ENCODE measurements around the gene LRMDA. TPM values are rescaled to one million over a fixed set of nuclear protein-coding genes. Genes with fewer than 3 reads are reported as not detected.

Gene LRMDA
- total and polyA plus RNA-seq, 2 of the 4 experiments (the other 2 are of a cell fraction), result 0.07 TPM; not detected in 1

DNA sequence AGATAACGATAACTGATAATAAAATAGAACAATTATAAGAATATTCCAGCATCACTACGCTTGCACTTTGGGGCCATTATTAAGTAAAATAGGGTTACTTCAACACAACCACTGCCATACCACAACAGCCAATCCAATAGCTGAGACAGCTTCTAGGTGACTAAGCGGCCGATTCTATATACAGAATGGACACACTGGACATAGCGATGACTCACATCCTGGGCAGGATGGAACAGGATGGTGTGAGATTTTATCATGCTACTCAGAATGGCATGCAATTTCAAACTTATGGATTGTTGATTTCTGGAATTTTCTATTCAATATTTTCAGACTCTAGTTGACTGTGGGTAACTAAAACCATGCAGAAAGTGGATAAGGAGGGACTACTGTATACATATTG, 920.9 kb downstream of the LRMDA start:
- H4K91ac ChIP-seq (ENCODE audit: insufficient read depth, low read depth, low read length), result peak overlapping the region; percentile 98; the same call in 1 of the 2 replicates
- no peak overlapping the region for H4K5ac ChIP-seq (ENCODE audit: low read depth, low read length)
- H3K27ac ChIP-seq (ENCODE audit: insufficient read depth, low read length), result no peak overlapping the region
- no peaks in the 10 kb centered on the region for H3K27me3 ChIP-seq (ENCODE audit: control insufficient read depth, insufficient read depth, low read length)
- H3K23ac ChIP-seq (ENCODE audit: low read depth, low read length), result no peak overlapping the region
- H3K79me1 ChIP-seq (ENCODE audit: low read depth in 1 of 2, low read length in 2 of 2), result no peaks in the 10 kb centered on the region
- no peak overlapping the region for H3K9ac ChIP-seq (ENCODE audit: low read depth, low read length)
- peaks cover 11% of the 10 kb centered on the region for H3K4me1 ChIP-seq (ENCODE audit: control insufficient read depth, insufficient read depth, low read length)
- dilution Hi-C loops (cut with HindIII; ENCODE audit: low sequenced_read_pairs, unreplicated experiment) (no loop called here), intact Hi-C loops (cut with micrococcal nuclease) (no loop called here), in situ Hi-C loops (cut with MboI; ENCODE audit: low sequenced_read_pairs) (no loop called here)
- POLR2A ChIA-PET (ENCODE audit: unreplicated experiment), result no interaction called here
- peak overlapping the region; percentile 99 for H2BK5ac ChIP-seq (ENCODE audit: low read depth, low read length, poor library complexity, severe bottlenecking)
- H4K8ac ChIP-seq (ENCODE audit: low read depth in 2 of 2, low read length in 2 of 2), result peak overlapping the region; percentile 57 to 95
- H3K4ac ChIP-seq (ENCODE audit: low read depth, low read length), result peak overlapping the region; percentile 99; the same call in 1 of the 2 replicates
- H2AK5ac ChIP-seq (ENCODE audit: low read depth, low read length), result no peak overlapping the region
- BruUV-seq (replicated peaks), result no TSS peak
- no CpG with 5 or more reads among the region's 5 CpGs for WGBS, 2 experiments (ENCODE audit: extremely low coverage in 2 of 2, insufficient read length in 1 of 2)
- H3K36me3 ChIP-seq (ENCODE audit: control insufficient read depth, insufficient read depth, low read length), result no peaks in the 10 kb centered on the region
- ATAC-seq (ENCODE audit: low read depth), result peak; percentile 99
- CTCF ChIA-PET, result no interaction called here
- no peak overlapping the region for H2AFZ ChIP-seq (replicated peaks; ENCODE audit: low read length, poor library complexity)
- no peak overlapping the region for H3K14ac ChIP-seq (replicated peaks; ENCODE audit: low read depth, low read length)
- H2AK9ac ChIP-seq (replicated peaks; ENCODE audit: low read depth, low read length, poor library complexity), result no peak overlapping the region
- peak overlapping the region; percentile 100; the same call in 1 of the 2 replicates for H2BK120ac ChIP-seq (ENCODE audit: low read depth, low read length)
- H4K20me1 ChIP-seq (ENCODE audit: insufficient read depth, low read length), result no peaks in the 10 kb centered on the region
- H2BK20ac ChIP-seq (ENCODE audit: low read depth, low read length), result peak overlapping the region; percentile 100; the same call in 1 of the 2 replicates
- H3K9me3 ChIP-seq (ENCODE audit: control insufficient read depth, insufficient read depth, low read length), result no peaks in the 10 kb centered on the region
- H3K18ac ChIP-seq (ENCODE audit: low read depth, low read length), result no peak overlapping the region; the same call in 1 of the 2 replicates
- H3K4me2 ChIP-seq (ENCODE audit: low read depth, low read length), result no peak overlapping the region
- H3K4me3 ChIP-seq (ENCODE audit: insufficient read depth, low read depth, low read length), result no peak overlapping the region
- DNase-seq, result peak; percentile 96
- H2BK15ac ChIP-seq (ENCODE audit: low read depth, low read length), result peak overlapping the region; percentile 96; the same call in 1 of the 3 replicates
- H3K56ac ChIP-seq (ENCODE audit: extremely low read depth, insufficient read depth, low read length), result peak overlapping the region; percentile 29; the same call in 1 of the 2 replicates
- H3K9me1 ChIP-seq (ENCODE audit: insufficient read depth, low read length), result no peaks in the 10 kb centered on the region; the same call in 1 of the 2 replicates
- no peak for TF ChIP-seq RAD21 (IDR thresholded peaks at IDR 0.05; ENCODE audit: low read length)
- TF ChIP-seq NFE2L2 (IDR thresholded peaks at IDR 0.05; ENCODE audit: low read depth, low read length), result no peak
- peak; percentile 96 for TF ChIP-seq FOS (IDR thresholded peaks at IDR 0.05; ENCODE audit: low read depth, low read length)
- peak; percentile 57; the same call in 1 of the 2 replicates for TF ChIP-seq BHLHE40 (IDR thresholded peaks at IDR 0.05; ENCODE audit: low read depth, low read length)
- TF ChIP-seq CEBPB (IDR thresholded peaks at IDR 0.05; ENCODE audit: low read depth, low read length), result no peak
- TF ChIP-seq MAZ (IDR thresholded peaks at IDR 0.05; ENCODE audit: borderline replicate concordance, low read depth, low read length), result no peak

Measured in IMR-90 (cell line).